ENCODE results near the gene VENTX.

GRCh38 chr10:133249975-133250754 lies 12.5 kb downstream of the VENTX start:
- TF ChIP-seq CTCF (IDR thresholded peaks at IDR 0.05) (no peak), POLR2A (IDR thresholded peaks at IDR 0.05) (no peak)

Measured in body of pancreas (tissue), 4 donors.